ENCODE data around the gene ANKFY1.
"Not testable (repeated sequence)": the region's sequence is repeated elsewhere in the genome, so short reads cannot be mapped to it uniquely, and the experiment has no call there.

Gene ANKFY1

GRCh38 chr17:4258867-4259266, 4.9 kb downstream of the ANKFY1 start:
- DNase-seq = no peak

- no peak for DNase-seq
Observed at GRCh38 chr17:4256952-4257351, 6.8 kb downstream of the ANKFY1 start.

DNA sequence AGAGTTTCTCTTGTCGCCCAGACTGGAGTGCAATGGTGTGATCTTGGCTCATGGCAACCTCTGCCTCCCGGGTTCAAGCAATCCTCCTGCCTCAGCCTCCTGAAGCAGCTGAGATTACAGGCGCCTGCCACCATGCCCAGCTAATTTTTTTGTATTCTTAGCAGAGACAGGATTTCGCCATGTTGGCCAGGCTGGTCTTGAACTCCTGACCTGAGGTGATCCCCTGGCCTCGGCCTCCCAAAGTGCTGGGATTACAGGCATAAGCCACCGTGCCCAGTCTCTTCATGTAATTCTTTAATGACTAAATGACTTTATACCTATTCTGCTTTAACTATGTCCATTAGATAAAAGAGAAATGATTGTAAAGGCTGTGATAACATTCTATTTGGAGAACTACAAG, 8.5 kb downstream of the ANKFY1 start:
- not testable (repeated sequence) for DNase-seq

- DNase-seq = no peak
Observed at GRCh38 chr17:4250887-4251286, 12.9 kb downstream of the ANKFY1 start.

GRCh38 chr17:4249452-4250029, 14.2 kb downstream of the ANKFY1 start:
- DNase-seq = peak; percentile 98

DNA sequence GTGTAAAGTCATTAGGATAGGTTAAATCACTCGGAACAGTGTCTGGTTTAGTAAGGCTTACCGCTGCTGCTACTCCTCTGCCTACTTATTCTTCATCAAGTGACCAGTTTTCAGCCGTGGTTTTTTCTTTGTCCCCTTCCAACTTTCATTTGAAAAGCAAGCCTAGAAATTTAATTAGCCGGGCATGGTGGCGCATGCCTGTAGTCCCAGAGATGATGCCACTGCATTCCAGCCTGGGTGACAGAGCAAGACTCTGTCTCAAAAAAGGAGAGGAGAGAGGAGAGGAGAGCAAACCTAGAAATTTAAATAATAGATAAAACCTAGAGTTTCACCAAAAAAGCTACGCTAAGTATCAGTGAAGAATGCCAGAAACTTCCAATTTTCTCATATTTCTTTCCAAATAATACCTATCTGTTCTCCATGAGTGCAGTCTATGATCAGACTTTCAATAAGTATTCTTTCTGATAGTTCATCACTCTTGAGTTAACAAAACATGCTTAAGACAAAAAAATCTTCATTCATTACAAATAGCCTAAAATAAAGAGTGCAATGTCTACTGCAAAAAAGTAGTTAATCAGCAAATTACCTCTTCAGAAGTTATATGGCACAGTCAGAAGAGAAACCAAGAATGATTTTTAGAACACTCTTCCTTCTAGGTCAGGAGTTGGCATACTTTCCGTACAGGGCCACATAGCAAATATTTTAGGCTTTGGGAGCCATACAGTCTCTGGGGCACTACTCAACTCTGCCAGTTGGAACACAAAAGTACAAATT, 15.1 kb downstream of the ANKFY1 start:
- DNase-seq = no peak

DNA sequence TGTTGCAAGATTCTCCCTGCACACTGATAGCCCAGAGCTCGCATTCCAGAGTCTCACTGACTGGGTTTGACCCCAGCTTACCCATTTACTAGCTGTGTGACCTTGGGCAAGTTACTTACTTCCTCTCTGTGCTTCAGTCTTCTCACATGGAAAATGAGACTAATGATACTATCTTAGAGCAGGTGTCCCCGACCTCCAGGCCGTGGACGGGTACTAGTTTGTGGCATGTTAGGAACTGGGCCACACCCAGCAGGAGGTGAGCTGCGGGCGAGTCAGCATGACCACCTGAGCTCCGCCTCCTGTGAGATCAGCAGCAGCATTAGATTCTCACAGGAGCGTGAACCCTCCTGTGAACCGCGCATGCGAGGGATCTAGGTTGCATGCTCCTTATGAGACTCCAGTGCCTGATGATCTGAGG, 15.8 kb downstream of the ANKFY1 start:
- DNase-seq = no peak

DNA sequence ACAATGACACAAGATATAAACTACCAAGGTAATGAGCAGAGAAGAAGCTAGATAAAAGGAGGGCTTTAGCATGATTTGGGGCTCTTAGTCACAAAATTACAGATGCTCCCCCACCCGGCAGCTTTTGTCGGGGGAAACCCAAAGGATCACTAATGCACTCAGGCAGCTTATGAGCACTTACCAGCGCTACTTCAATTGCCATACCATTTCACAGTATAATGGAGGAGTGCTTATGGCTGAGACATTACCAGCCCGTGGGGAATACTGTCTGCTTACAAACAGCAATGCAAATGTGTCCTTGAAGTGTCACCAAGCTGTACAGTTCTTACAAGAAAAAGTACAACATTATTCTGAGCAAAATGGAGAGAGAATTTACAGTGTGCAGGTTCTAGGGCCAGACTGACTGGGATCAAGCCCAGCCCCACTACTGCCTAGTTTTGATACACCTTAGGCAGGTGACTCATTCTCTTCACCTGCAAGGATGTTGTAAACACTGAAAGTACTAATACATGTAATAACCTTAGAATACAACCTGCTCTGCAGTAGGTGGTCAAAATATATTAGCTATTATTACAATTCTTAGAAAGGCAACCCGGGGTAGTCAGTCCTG, 16.3 kb downstream of the ANKFY1 start:
- no peak for DNase-seq

- DNase-seq = no peak
Observed at GRCh38 chr17:4246674-4247073, 17.1 kb downstream of the ANKFY1 start.

GRCh38 chr17:4241535-4241934, 22.2 kb downstream of the ANKFY1 start:
- no peak for DNase-seq

DNA sequence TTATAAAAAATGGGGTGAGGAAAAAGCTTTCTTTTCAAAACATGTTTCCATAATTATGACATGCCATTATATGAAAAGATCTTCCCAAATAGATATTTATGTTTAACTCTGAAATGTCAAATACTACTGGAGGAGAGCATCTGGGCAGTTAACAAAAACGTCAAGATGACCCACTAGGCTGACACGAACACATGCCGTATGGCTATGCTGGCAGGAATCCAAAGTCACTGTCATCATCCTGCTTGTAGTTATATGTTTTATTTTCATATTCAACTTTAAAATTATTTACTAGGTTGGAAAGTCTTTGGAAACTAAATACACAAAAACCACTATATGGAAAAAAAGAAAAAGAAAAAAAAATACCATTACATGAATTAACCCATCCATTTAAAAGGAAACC, 27.3 kb downstream of the ANKFY1 start:
- no peak for DNase-seq

GRCh38 chr17:4235372-4236279, 28.2 kb downstream of the ANKFY1 start:
- DNase-seq = no peak

- no peak for DNase-seq
Observed at GRCh38 chr17:4234401-4234800, 29.4 kb downstream of the ANKFY1 start.

DNA sequence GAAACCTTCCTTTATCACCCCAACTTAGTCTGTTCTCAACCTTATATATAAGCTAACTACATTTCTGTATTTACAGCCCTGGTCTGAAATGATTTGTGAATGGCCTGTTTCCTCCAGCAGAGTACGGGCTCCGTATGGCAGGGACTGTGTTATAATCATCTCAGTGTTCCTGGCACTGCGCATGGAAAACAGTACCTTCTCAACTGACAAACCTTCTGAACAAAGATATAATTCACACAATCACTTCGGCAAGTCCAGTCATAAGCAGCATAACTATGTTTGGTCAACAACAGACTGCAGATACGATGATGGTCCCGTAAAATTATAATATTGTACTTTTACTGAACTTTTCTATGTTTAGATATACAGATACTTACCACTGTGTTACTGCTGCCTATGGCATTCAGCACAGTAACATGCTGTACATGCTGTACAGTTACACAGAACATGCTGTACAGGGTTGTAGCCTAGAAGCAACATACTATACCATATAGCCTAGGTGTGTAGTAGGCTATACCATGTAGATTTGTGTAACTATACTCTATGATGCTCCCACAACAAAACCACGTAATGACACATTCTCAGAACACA, 30.0 kb downstream of the ANKFY1 start:
- DNase-seq = no peak

GRCh38 chr17:4232168-4232813, 31.5 kb downstream of the ANKFY1 start:
- no peak for DNase-seq

DNA sequence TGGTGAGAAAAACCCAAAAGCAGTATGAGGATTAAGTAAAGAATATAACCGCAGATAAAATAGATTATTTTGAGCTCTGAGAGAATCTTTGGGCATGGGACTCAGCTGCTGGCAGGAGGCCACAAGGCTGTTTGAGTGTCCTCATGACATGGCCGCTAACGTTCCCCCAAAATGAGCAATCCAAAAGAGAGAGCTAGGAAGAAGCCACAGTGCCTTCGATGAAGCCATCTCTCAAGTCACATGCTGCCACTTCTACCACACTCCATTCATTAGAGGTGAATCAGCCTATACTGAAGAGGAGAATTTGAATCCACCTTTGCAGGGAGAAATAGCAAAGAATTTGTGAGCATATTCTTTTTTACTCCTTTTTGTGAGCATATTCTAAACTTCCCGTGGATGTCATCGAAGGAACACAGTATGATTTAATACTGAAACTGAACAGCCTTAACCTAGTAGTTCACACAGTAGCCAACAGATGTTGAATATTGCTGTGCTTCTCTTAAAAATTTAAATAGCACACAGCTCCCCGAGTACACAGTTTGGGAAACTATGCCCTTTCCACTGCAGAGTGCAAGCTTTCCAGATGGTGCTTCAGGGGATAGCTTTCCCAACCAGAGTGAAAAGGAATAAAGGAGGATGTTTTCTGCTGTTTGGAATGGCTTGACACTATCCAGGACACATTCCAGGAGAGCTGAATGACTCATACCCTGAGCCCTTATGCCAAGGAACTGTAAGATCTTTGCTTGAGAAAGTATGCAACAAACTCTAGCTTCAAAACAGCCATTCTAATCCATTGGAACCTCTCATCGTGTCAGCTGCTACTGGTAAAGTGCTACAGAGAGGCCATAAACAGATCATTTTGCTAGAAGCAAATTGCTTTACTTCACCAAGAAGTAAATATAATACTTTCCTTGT, 33.9 kb downstream of the ANKFY1 start:
- DNase-seq = no peak

DNA sequence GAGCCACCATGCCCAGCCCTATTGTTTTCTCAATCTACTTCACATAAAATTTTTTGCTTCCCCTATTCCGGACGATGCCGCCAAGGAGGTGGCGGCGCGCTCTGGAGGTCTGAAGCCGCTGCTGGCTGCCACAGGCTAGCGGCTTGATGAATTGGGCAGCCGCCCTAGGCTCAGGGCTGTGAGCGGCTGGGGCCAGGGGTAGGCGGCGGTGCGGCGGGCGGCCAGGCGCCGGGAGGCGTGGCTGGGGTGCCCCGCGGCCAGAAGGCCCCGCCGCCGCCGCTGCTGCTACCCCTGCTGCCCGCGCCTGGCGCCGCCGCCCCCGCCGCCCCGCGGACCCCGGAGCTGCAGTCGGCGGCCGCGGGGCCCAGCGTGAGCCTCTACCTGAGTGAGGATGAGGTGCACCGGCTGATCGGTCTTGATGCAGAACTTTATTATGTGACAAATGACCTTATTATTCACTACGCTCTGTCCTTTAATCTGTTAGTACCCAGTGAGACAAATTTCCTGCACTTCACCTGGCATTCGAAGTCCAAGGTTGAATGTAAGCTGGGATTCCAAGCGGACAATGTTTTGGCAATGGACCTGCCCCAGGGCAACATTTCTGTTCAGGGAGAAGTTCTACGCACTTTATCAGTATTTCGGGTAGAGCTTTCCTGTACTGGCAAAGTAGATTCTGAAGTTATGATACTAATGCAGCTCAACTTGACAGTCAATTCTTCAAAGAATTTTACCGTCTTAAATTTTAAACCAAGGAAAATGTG, 41.7 kb downstream of the ANKFY1 start:
- no peak for DNase-seq

GRCh38 chr17:4221163-4221562, 42.6 kb downstream of the ANKFY1 start:
- DNase-seq = no peak

- DNase-seq = no peak
Observed at GRCh38 chr17:4220655-4221054, 43.1 kb downstream of the ANKFY1 start.

- DNase-seq = no peak
Observed at GRCh38 chr17:4219241-4219640, 44.5 kb downstream of the ANKFY1 start.
